ENCODE measurements around the gene G0S2. TPM values are rescaled to one million over a fixed set of nuclear protein-coding genes. Genes with fewer than 3 reads are reported as not detected.
A peak's percentile ranks its signal among the peaks of the same experiment; 100 is the strongest.

Gene G0S2
- total and polyA plus RNA-seq, 9 of the 15 experiments (the other 6 are each of a cell fraction or from before 2014, with no cell fraction given): 0.18 to 65.6 (median 11.4) TPM

DNA sequence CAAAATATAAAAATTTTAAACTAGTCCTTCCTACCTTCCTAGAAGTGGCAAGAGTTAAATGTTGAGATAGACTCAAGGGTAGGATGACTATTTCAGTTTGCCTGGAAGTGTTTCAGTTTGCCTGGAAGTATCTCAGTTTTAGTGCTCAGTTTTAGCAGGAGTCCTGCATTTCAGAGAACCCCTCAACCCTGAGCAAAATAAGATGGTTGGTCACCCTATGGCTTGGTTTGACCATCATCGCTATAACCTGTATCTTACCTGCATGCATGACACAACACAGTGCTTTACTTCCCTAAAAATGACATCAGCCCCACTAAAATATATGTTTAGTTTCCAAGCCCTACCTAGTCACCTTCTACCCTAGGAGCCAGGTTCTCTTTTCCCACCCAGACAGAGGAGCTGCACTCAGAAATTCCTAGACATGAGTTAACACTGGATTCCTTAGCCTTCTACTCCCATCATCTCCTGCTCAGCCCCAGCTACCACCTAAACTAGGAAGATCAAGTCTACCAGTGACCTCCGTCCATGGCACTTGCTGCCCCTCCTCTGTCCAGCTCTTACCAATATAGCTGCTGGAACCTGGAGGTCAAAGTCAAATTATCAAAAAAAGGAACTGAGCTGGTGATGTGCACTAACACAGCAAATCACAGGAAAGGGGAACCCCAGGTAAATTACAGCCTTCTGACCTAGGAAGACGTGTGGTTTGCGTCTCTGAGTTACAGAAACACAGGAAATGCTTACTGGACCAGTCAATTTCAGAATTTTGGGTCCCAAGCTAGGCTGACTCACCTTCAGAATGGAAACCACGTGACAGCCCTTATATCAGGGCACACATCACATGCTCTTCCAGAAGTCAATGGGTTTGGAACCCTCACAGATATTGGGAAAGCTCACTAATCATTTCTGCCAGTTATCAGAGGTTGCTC lies 2.2 kb upstream of the G0S2 start (continued):
- TF ChIP-seq CTCF (IDR thresholded peaks at IDR 0.05 in 2 of 3, conservative IDR thresholded peaks at IDR 0.05 in 1 of 3; ENCODE audit: insufficient read depth in 2 of 3, low read depth in 1 of 3, low read length in 3 of 3) (no peak), SNIP1 (IDR thresholded peaks at IDR 0.05; ENCODE audit: low read depth) (no peak), RFX5 (IDR thresholded peaks at IDR 0.05; ENCODE audit: low read depth, low read length) (no peak), DLX4 (CRISPR knock-in tag; IDR thresholded peaks at IDR 0.05) (no peak), SIN3B (IDR thresholded peaks at IDR 0.05; ENCODE audit: low read depth) (no peak), ILF3 (IDR thresholded peaks at IDR 0.05; ENCODE audit: borderline replicate concordance) (no peak), BHLHE40 (IDR thresholded peaks at IDR 0.05; ENCODE audit: low read length) (peak; percentile 73), HOXB6 (CRISPR knock-in tag; IDR thresholded peaks at IDR 0.05; ENCODE audit: borderline replicate concordance) (no peak), MCM7 (IDR thresholded peaks at IDR 0.05) (no peak), DIDO1 (tag; IDR thresholded peaks at IDR 0.05; ENCODE audit: low read depth) (no peak), SPI1 (IDR thresholded peaks at IDR 0.05; ENCODE audit: borderline replicate concordance, low read depth, low read length) (peak; percentile 94; the same call in 1 of the 2 replicates), ZNF764 (CRISPR knock-in tag; IDR thresholded peaks at IDR 0.05; ENCODE audit: low read depth) (no peak), NR2C2 (CRISPR knock-in tag; IDR thresholded peaks at IDR 0.05) (no peak), NR2C2 (tag; IDR thresholded peaks at IDR 0.05) (peak; percentile 65; the same call in 1 of the 2 replicates), NR2C1 (IDR thresholded peaks at IDR 0.05) (no peak), NR2C1 (tag; IDR thresholded peaks at IDR 0.05) (0 out of 2 replicates have a peak, but pooled peaks have one; percentile 12), HSF4 (CRISPR knock-in tag; IDR thresholded peaks at IDR 0.05; ENCODE audit: borderline replicate concordance) (no peak)
- TF ChIP-seq, protein P1, sequence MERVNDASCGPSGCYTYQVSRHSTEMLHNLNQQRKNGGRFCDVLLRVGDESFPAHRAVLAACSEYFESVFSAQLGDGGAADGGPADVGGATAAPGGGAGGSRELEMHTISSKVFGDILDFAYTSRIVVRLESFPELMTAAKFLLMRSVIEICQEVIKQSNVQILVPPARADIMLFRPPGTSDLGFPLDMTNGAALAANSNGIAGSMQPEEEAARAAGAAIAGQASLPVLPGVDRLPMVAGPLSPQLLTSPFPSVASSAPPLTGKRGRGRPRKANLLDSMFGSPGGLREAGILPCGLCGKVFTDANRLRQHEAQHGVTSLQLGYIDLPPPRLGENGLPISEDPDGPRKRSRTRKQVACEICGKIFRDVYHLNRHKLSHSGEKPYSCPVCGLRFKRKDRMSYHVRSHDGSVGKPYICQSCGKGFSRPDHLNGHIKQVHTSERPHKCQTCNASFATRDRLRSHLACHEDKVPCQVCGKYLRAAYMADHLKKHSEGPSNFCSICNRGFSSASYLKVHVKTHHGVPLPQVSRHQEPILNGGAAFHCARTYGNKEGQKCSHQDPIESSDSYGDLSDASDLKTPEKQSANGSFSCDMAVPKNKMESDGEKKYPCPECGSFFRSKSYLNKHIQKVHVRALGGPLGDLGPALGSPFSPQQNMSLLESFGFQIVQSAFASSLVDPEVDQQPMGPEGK (CRISPR knock-in tag; IDR thresholded peaks at IDR 0.05; ENCODE audit: borderline replicate concordance): no peak
- TF ChIP-seq, protein P2, sequence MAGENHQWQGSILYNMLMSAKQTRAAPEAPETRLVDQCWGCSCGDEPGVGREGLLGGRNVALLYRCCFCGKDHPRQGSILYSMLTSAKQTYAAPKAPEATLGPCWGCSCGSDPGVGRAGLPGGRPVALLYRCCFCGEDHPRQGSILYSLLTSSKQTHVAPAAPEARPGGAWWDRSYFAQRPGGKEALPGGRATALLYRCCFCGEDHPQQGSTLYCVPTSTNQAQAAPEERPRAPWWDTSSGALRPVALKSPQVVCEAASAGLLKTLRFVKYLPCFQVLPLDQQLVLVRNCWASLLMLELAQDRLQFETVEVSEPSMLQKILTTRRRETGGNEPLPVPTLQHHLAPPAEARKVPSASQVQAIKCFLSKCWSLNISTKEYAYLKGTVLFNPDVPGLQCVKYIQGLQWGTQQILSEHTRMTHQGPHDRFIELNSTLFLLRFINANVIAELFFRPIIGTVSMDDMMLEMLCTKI (IDR thresholded peaks at IDR 0.05; ENCODE audit: partially characterized antibody): no peak

Measured in K562 (cell line).